Endothelial cell (in vitro differentiated cells): ENCODE data around the gene PROZ. TPM values are rescaled to one million over a fixed set of nuclear protein-coding genes. Genes with fewer than 3 reads are reported as not detected.

Source experiments
- DNase-seq: peaks from one replicate; pipeline ENCODE4 v3.0.0; 2021; ENCODE audit warnings: low spot score
- H3K27ac Mint-ChIP-seq: one replicate; pipeline ENCODE4 v1.8.0; 2021; ENCODE audit warnings: mixed read lengths, inconsistent platforms; ENCODE audit not compliant: unreplicated experiment
- H3K27me3 Mint-ChIP-seq: one replicate; pipeline ENCODE4 v1.8.0; 2021; ENCODE audit warnings: mild to moderate bottlenecking, moderate library complexity, mixed read lengths, inconsistent platforms; ENCODE audit not compliant: unreplicated experiment
- H3K36me3 Mint-ChIP-seq: one replicate; pipeline ENCODE4 v1.8.0; 2021; ENCODE audit warnings: mild to moderate bottlenecking, low read depth, mixed read lengths, inconsistent platforms; ENCODE audit not compliant: unreplicated experiment
- H3K4me1 Mint-ChIP-seq: one replicate; pipeline ENCODE4 v1.8.0; 2021; ENCODE audit warnings: mild to moderate bottlenecking, mixed read lengths, inconsistent platforms; ENCODE audit not compliant: unreplicated experiment
- H3K4me3 Mint-ChIP-seq: one replicate; pipeline ENCODE4 v1.8.0; 2021; ENCODE audit warnings: mild to moderate bottlenecking, mixed read lengths, inconsistent platforms; ENCODE audit not compliant: unreplicated experiment
- H3K9me3 Mint-ChIP-seq: one replicate; pipeline ENCODE4 v1.8.0; 2021; ENCODE audit warnings: mixed read lengths, inconsistent platforms; ENCODE audit not compliant: unreplicated experiment
- CTCF ChIP-seq: fragments of 200-600 bp; sonication (generic); IDR thresholded peaks from one replicate; pipeline ENCODE4 v1.5.0; 2021; ENCODE audit warnings: antibody characterized with exemption; ENCODE audit not compliant: unreplicated experiment
- total RNA-seq: library from RNA; stranded (reverse); fragmentation: NEBNext Ultra II Directional; extraction: Animal tissue kit (Norgen Biotek cat#: 25700); gene quantifications from one replicate; pipeline ENCODE4 v1.2.1, GENCODE V29; 2021; ENCODE audit not compliant: unreplicated experiment

Gene PROZ
- total RNA-seq, 1 donor from 2014 or later = not detected

GRCh38 chr13:113119166-113119821 lies 39.2 kb upstream of the PROZ start:
- Mint-ChIP-seq H3K4me1 (no peaks in the 10 kb centered on the region), H3K4me3 (no peak overlapping the region), H3K9me3 (no peaks in the 10 kb centered on the region), H3K27me3 (peaks cover 15% of the 10 kb centered on the region), H3K27ac (no peak overlapping the region), H3K36me3 (peaks cover 4% of the 10 kb centered on the region)
- TF ChIP-seq CTCF = no peak
- no peak for DNase-seq

GRCh38 chr13:113119822-113120189 lies 38.6 kb upstream of the PROZ start:
- H3K4me1 Mint-ChIP-seq = no peaks in the 10 kb centered on the region
- H3K36me3 Mint-ChIP-seq = peaks cover 4% of the 10 kb centered on the region
- H3K4me3 Mint-ChIP-seq = no peak overlapping the region
- H3K9me3 Mint-ChIP-seq = no peaks in the 10 kb centered on the region
- peaks cover 15% of the 10 kb centered on the region for H3K27me3 Mint-ChIP-seq
- H3K27ac Mint-ChIP-seq = no peak overlapping the region
- no peak for TF ChIP-seq CTCF
- no peak for DNase-seq

- no peak overlapping the region for H3K27ac Mint-ChIP-seq
- peaks cover 4% of the 10 kb centered on the region for H3K36me3 Mint-ChIP-seq
- peaks cover 15% of the 10 kb centered on the region for H3K27me3 Mint-ChIP-seq
- H3K9me3 Mint-ChIP-seq = no peaks in the 10 kb centered on the region
- no peak for DNase-seq
- no peak for TF ChIP-seq CTCF
- no peaks in the 10 kb centered on the region for H3K4me1 Mint-ChIP-seq
- no peak overlapping the region for H3K4me3 Mint-ChIP-seq
Measured at GRCh38 chr13:113120300-113121182, 37.9 kb upstream of the PROZ start.

- Mint-ChIP-seq H3K9me3 (no peaks in the 10 kb centered on the region), H3K36me3 (peaks cover 4% of the 10 kb centered on the region), H3K27me3 (peaks cover 13% of the 10 kb centered on the region), H3K27ac (no peak overlapping the region), H3K4me3 (no peak overlapping the region), H3K4me1 (no peaks in the 10 kb centered on the region)
- no peak for DNase-seq
- TF ChIP-seq CTCF = no peak
Measured at GRCh38 chr13:113121183-113121927, 37.1 kb upstream of the PROZ start.
